SK-N-SH (cell line): Measurements from ENCODE around the gene UGT1A7. TPM values are rescaled to one million over a fixed set of nuclear protein-coding genes. Genes with fewer than 3 reads are reported as not detected.

ENCODE experiments used
- CTCF ChIA-PET: fragments of 300-600, 350-600 bp; formaldehyde crosslinking; extraction: SDS; loops from one replicate; lab custom pipeline; 2021; lab: Yijun Ruan, JAX
- POLR2A ChIA-PET: fragments of 350-600 bp; sonication (Branson Sonifier 250); formaldehyde crosslinking; extraction: SDS; loops from one replicate; lab custom pipeline; 2020; ENCODE audit warnings: antibody characterized with exemption, inconsistent platforms; lab: Yijun Ruan, JAX
- DNase-seq: peaks from one replicate; pipeline ENCODE4 v3.0.0; 2012
- H2AFZ ChIP-seq: fragments of 200-600 bp; sonication (generic); 2 replicates; pipeline ENCODE4 v1.8.1; 2016; ENCODE audit warnings: antibody characterized with exemption, mild to moderate bottlenecking, low read depth
- H3F3A ChIP-seq: fragments of 200-600 bp; sonication (generic); replicated peaks from 2 replicates; pipeline ENCODE3; 2016; ENCODE audit warnings: antibody characterized with exemption, mild to moderate bottlenecking; ENCODE audit not compliant: insufficient read depth
- H3K27ac ChIP-seq, 2 experiments: fragments of 200-500 bp in 1 of 2; fragments of 200-600 bp in 1 of 2; sonication (Bioruptor generic) in 1 of 2; sonication (generic), shearing (Covaris generic) in 1 of 2; 2 replicates each; pipeline versions ENCODE4 v1.5.1 to v1.6.1; 2014 to 2016; ENCODE audit warnings: low read depth in 2 of 2, inconsistent platforms in 1 of 2, low read length in 1 of 2, mild to moderate bottlenecking in 1 of 2, mixed read lengths in 1 of 2
- H3K27me3 ChIP-seq: fragments of 200-600 bp; sonication (generic), shearing (Covaris generic); 2 replicates; pipeline ENCODE4 v1.6.1; 2016; ENCODE audit warnings: mixed run types; ENCODE audit not compliant: insufficient read depth
- H3K36me3 ChIP-seq, 2 experiments: fragments of 200-500 bp in 1 of 2; fragments of 200-600 bp in 1 of 2; sonication (Bioruptor generic) in 1 of 2; sonication (generic) in 1 of 2; replicated peaks in 1 of 2; 2 replicates each; pipeline versions ENCODE3 to v1.5.1; 2014 to 2016; ENCODE audit warnings: low read length in 1 of 2, mild to moderate bottlenecking in 1 of 2; ENCODE audit not compliant: insufficient read depth in 2 of 2, control insufficient read depth in 1 of 2
- H3K4me1 ChIP-seq, 2 experiments: fragments of 200-500 bp in 1 of 2; fragments of 200-600 bp in 1 of 2; sonication (Bioruptor generic) in 1 of 2; sonication (generic), shearing (Covaris generic) in 1 of 2; 2 replicates each; pipeline versions ENCODE4 v1.5.1 to v1.6.1; 2014 to 2016; ENCODE audit warnings: low read depth in 1 of 2, low read length in 1 of 2, mixed run types in 1 of 2; ENCODE audit not compliant: insufficient read depth in 2 of 2, control insufficient read depth in 1 of 2
- H3K4me2 ChIP-seq: fragments of 200-600 bp; sonication (generic), shearing (Covaris generic); 2 replicates; pipeline ENCODE4 v1.6.1; 2017; ENCODE audit warnings: mixed run types
- H3K4me3 ChIP-seq, 2 experiments: fragments of 200-500 bp in 1 of 2; fragments of 200-600 bp in 1 of 2; sonication (Bioruptor generic) in 1 of 2; sonication (generic), shearing (Covaris generic) in 1 of 2; 2 replicates each; pipeline versions ENCODE4 v1.5.1 to v1.8.1; 2014 to 2016; ENCODE audit warnings: low read depth in 2 of 2, inconsistent platforms in 1 of 2, low read length in 1 of 2, mild to moderate bottlenecking in 1 of 2, mixed read lengths in 1 of 2, moderate library complexity in 1 of 2
- H3K79me2 ChIP-seq: fragments of 200-600 bp; sonication (generic); 2 replicates; pipeline ENCODE4 v1.8.1; 2017; ENCODE audit warnings: mild to moderate bottlenecking; ENCODE audit not compliant: insufficient read depth
- H3K9ac ChIP-seq: fragments of 200-600 bp; sonication (generic); 2 replicates; pipeline ENCODE4 v1.6.1; 2017; ENCODE audit warnings: mixed run types
- H3K9me2 ChIP-seq: fragments of 200-600 bp; sonication (generic); 2 replicates; pipeline ENCODE4 v1.6.1; 2017; ENCODE audit warnings: mixed run types
- H3K9me3 ChIP-seq: fragments of 200-600 bp; sonication (generic); 2 replicates; pipeline ENCODE4 v1.6.1; 2017; ENCODE audit warnings: mixed run types, mild to moderate bottlenecking, moderate library complexity
- H4K20me1 ChIP-seq: fragments of 200-600 bp; sonication (generic); 2 replicates; pipeline ENCODE4 v1.6.1; 2017; ENCODE audit warnings: mild to moderate bottlenecking, mixed run types; ENCODE audit not compliant: insufficient read depth
- CHD2 ChIP-seq: fragments of 150-350 bp; IDR thresholded peaks from 2 replicates; pipeline ENCODE4 v1.6.1; 2018; ENCODE audit warnings: low read length; ENCODE audit not compliant: partially characterized antibody
- CTCF ChIP-seq: fragments of 200-600 bp; sonication (generic); IDR thresholded peaks from 2 replicates; pipeline ENCODE4 v1.6.1; 2017; ENCODE audit warnings: antibody characterized with exemption, mild to moderate bottlenecking, moderate library complexity
- ELF1 ChIP-seq: IDR thresholded peaks from 2 replicates; pipeline ENCODE4 v1.4.0; 2012
- FOXJ3 ChIP-seq: sonication (generic); formaldehyde crosslinking; IDR thresholded peaks from 2 replicates; pipeline ENCODE4 v1.5.1; 2020; ENCODE audit warnings: mild to moderate bottlenecking, missing genetic modification reagents
- GABPA ChIP-seq: IDR thresholded peaks from 2 replicates; pipeline ENCODE4 v1.4.0; 2012; ENCODE audit warnings: low read depth, mild to moderate bottlenecking
- GATA2 ChIP-seq: sonication (generic); formaldehyde crosslinking; IDR thresholded peaks from 2 replicates; pipeline ENCODE4 v1.5.0; 2020; ENCODE audit warnings: mild to moderate bottlenecking, missing genetic modification reagents
- MEF2A ChIP-seq: IDR thresholded peaks from 2 replicates; pipeline ENCODE4 v1.4.0; 2012; ENCODE audit warnings: low read depth, borderline replicate concordance
- NFIC ChIP-seq: IDR thresholded peaks from 2 replicates; pipeline ENCODE4 v1.4.0; 2012; ENCODE audit warnings: borderline replicate concordance
- NRF1 ChIP-seq: IDR thresholded peaks from 2 replicates; pipeline ENCODE4 v1.6.1; 2012; ENCODE audit warnings: low read depth, mild to moderate bottlenecking, low read length
- PBX3 ChIP-seq: IDR thresholded peaks from 2 replicates; pipeline ENCODE4; 2012
- POLR2AphosphoS5 ChIP-seq: IDR thresholded peaks from 2 replicates; pipeline ENCODE4 v1.6.1; 2012; ENCODE audit warnings: low read depth, low read length
- RAD21 ChIP-seq: IDR thresholded peaks from 2 replicates; pipeline ENCODE4 v1.6.1; 2012; ENCODE audit warnings: mild to moderate bottlenecking, low read length
- REST ChIP-seq: IDR thresholded peaks from 2 replicates; pipeline ENCODE4 v1.6.1; 2012; ENCODE audit warnings: mild to moderate bottlenecking, low read depth, low read length, moderate library complexity
- RXRA ChIP-seq: IDR thresholded peaks from 2 replicates; pipeline ENCODE4 v1.4.0; 2012; ENCODE audit warnings: low read depth, mild to moderate bottlenecking, borderline replicate concordance
- TAF1 ChIP-seq: IDR thresholded peaks from 2 replicates; pipeline ENCODE4 v1.6.1; 2012; ENCODE audit warnings: low read depth, mild to moderate bottlenecking, low read length, moderate library complexity, borderline replicate concordance
- WGBS: methylation state at CpG from one replicate; pipeline ENCODE4 v1.1.6; 2017; ENCODE audit warnings: low lambda C conversion rate; 5-methylcytosine and 5-hydroxymethylcytosine counted together
- polyA plus RNA-seq, 3 experiments: library from polyadenylated mRNA; depleted of rRNA; stranded (reverse); fragments of >200 nt; gene quantifications; 2 replicates each; pipeline ENCODE4 v1.2.3, GENCODE V29; 2012

Gene UGT1A7
- polyA plus RNA-seq, 1 of the 3 experiments (the other 2 are of a cell fraction): not detected

- no peak overlapping the region for H3K9ac ChIP-seq
- 66% methylated on average over 9 of the region's 9 CpGs for WGBS
Measured at GRCh38 chr2:233791883-233792329, 110.2 kb downstream of the UGT1A7 start.

More at GRCh38 chr2:233791883-233792329, 110.2 kb downstream of the UGT1A7 start:
- Histone ChIP-seq H3K4me2 (no peak overlapping the region), H3K4me3 (no peak overlapping the region), H3K9me2 (no peaks in the 10 kb centered on the region), H3K36me3 (no peaks in the 10 kb centered on the region), H2AFZ (no peak overlapping the region), H3K27me3 (no peaks in the 10 kb centered on the region), H4K20me1 (no peaks in the 10 kb centered on the region), H3K9me3 (no peaks in the 10 kb centered on the region), H3K27ac (no peak overlapping the region), H3K4me1 (no peaks in the 10 kb centered on the region), H3F3A (no peaks in the 10 kb centered on the region), H3K79me2 (no peaks in the 10 kb centered on the region)
- DNase-seq: no peak
- CTCF ChIA-PET: no interaction called here
- POLR2A ChIA-PET: no interaction called here
- TF ChIP-seq RAD21: no peak
- TF ChIP-seq MEF2A: no peak
- no peak for TF ChIP-seq NRF1
- TF ChIP-seq NFIC: no peak
- no peak for TF ChIP-seq GABPA
- TF ChIP-seq TAF1: no peak
- no peak for TF ChIP-seq PBX3
- no peak for TF ChIP-seq FOXJ3 (CRISPR knock-in tag)
- TF ChIP-seq GATA2 (CRISPR knock-in tag): no peak
- no peak for TF ChIP-seq ELF1
- no peak for TF ChIP-seq CTCF
- no peak for TF ChIP-seq REST
- no peak for TF ChIP-seq POLR2AphosphoS5
- TF ChIP-seq RXRA: no peak
- no peak for TF ChIP-seq CHD2
